ENCODE data around the gene WDR89. TPM values are rescaled to one million over a fixed set of nuclear protein-coding genes. Genes with fewer than 3 reads are reported as not detected.

Gene WDR89
- total RNA-seq, 2 donors from 2014 or later: 2.0 to 9.0 TPM

DNA sequence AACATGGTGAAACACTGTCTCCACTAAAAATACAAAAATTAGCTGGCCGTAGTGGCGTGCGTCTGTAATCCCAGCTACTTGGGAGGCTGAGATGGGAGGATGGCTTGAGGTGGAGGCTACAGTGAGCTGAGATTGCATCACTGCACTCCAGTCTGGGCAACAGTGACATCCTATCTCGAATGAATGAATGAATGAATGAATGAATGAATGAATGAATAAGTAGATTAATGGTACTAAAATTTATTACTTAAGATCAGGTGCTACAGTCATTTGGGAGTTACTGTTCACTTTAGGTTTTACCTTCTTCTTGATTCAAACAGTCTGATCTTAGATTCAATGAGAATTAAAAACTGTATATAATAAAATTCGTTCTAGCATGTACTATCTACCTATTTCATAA, 31.6 kb upstream of the WDR89 start:
- no peaks in the 10 kb centered on the region for H3K9me3 ChIP-seq
- ATAC-seq (ENCODE audit: insufficient number of reproducible peaks, low FRiP score, low read depth): no peak

GRCh38 chr14:63672417-63673180, 30.9 kb upstream of the WDR89 start:
- ATAC-seq (ENCODE audit: insufficient number of reproducible peaks, low FRiP score, low read depth) (no peak), DNase-seq (ENCODE audit: low spot score) (no peak)
- Histone ChIP-seq H3K27me3 (replicated peaks; ENCODE audit: insufficient read depth) (no peaks in the 10 kb centered on the region), H3K27ac (no peak overlapping the region), H3K4me3 (no peak overlapping the region), H3K36me3 (no peaks in the 10 kb centered on the region), H3K4me1 (ENCODE audit: control insufficient read depth in 1 of 2, low read depth in 2 of 2) (no peaks in the 10 kb centered on the region), H3K9me3 (no peaks in the 10 kb centered on the region)
- no peak for TF ChIP-seq CTCF (IDR thresholded peaks at IDR 0.05)

More for the DNA sequence above, 31.6 kb upstream of the WDR89 start:
- no peak for TF ChIP-seq CTCF (IDR thresholded peaks at IDR 0.05)
- no peak for DNase-seq (ENCODE audit: low spot score)
- no peak overlapping the region for H3K4me3 ChIP-seq
- no peaks in the 10 kb centered on the region for H3K4me1 ChIP-seq (ENCODE audit: control insufficient read depth in 1 of 2, low read depth in 2 of 2)
- H3K36me3 ChIP-seq: no peaks in the 10 kb centered on the region
- no peaks in the 10 kb centered on the region for H3K27me3 ChIP-seq (replicated peaks; ENCODE audit: insufficient read depth)
- no peak overlapping the region for H3K27ac ChIP-seq

DNA sequence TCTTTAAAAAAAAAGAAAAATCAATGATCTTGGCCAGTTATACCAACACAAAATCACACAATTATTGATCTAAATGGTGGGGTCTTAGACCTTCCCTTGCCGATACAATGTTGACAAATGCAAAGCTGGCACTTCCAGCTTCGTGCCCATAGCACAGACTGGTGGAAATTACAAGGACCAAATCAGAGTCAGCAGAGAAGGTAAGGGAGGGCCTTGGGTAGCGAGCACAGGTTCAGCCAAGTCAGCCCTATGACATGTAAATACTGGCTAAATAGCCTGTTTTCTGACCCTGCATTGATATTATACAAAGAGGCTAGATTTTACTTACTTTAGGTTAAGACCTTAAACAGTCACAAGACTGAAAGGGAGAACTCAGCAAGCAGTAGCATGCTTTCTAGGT, 30.3 kb upstream of the WDR89 start:
- no peak for DNase-seq (ENCODE audit: low spot score)

DNA sequence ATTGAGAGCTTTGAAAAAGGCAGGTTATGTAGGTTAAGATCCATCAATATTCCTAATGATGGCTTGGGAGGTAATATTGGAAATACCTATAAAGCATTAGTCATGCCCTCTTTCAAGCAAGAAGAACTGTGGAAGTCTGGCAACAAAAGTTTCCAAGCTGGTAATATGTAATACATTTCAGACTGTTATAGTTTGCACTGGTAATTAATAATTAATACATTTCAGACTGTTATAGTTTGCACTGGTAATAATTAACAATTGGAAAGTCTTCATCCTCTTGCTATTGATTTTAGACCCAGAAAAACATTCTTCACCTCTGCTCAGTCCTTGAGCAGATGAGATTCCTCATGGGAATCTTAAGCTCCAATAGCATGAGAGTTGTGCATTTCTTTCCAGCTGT, 29.0 kb upstream of the WDR89 start:
- Histone ChIP-seq H3K27ac (no peak overlapping the region), H3K9me3 (no peaks in the 10 kb centered on the region), H3K36me3 (no peaks in the 10 kb centered on the region), H3K27me3 (replicated peaks; ENCODE audit: insufficient read depth) (no peaks in the 10 kb centered on the region), H3K4me1 (ENCODE audit: control insufficient read depth in 1 of 2, low read depth in 2 of 2) (no peaks in the 10 kb centered on the region), H3K4me3 (no peak overlapping the region)
- no peak for DNase-seq (ENCODE audit: low spot score)
- ATAC-seq (ENCODE audit: insufficient number of reproducible peaks, low FRiP score, low read depth): no peak
- TF ChIP-seq CTCF (IDR thresholded peaks at IDR 0.05): no peak

More for the DNA sequence above, 30.3 kb upstream of the WDR89 start:
- H3K27me3 ChIP-seq (replicated peaks; ENCODE audit: insufficient read depth): no peaks in the 10 kb centered on the region
- ATAC-seq (ENCODE audit: insufficient number of reproducible peaks, low FRiP score, low read depth): no peak
- TF ChIP-seq CTCF (IDR thresholded peaks at IDR 0.05): no peak
- H3K36me3 ChIP-seq: no peaks in the 10 kb centered on the region
- no peaks in the 10 kb centered on the region for H3K4me1 ChIP-seq (ENCODE audit: control insufficient read depth in 1 of 2, low read depth in 2 of 2)
- no peaks in the 10 kb centered on the region for H3K9me3 ChIP-seq
- no peak overlapping the region for H3K4me3 ChIP-seq
- H3K27ac ChIP-seq: no peak overlapping the region

DNA sequence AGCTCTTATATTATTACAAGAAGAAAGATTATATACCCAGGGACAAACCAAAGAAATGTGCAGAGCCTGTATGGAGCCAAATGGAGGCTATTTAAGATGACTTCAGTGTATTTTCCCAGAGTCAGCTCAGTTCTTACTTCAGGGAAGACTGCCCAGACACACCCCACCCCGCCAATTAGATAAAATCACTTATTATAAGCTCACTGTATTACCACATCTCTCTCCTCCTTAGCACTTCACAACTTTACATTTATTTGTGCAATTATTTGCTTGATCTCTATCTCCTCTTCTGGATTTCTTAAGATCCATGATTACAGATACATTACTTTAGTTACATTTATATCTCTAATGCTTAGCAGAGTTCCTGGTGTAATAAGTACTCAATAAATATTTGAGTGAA, 24.7 kb upstream of the WDR89 start:
- no peak overlapping the region for H3K27ac ChIP-seq
- ATAC-seq (ENCODE audit: insufficient number of reproducible peaks, low FRiP score, low read depth) (no peak), DNase-seq (ENCODE audit: low spot score) (no peak)
- no peaks in the 10 kb centered on the region for H3K27me3 ChIP-seq (replicated peaks; ENCODE audit: insufficient read depth)
- H3K4me3 ChIP-seq: no peak overlapping the region
- no peak for TF ChIP-seq CTCF (IDR thresholded peaks at IDR 0.05)
- no peaks in the 10 kb centered on the region for H3K9me3 ChIP-seq
- no peaks in the 10 kb centered on the region for H3K4me1 ChIP-seq (ENCODE audit: control insufficient read depth in 1 of 2, low read depth in 2 of 2)
- no peaks in the 10 kb centered on the region for H3K36me3 ChIP-seq

All from thoracic aorta (tissue), 2 donors.